NB4 (cell line): Measurements from ENCODE around the gene NOX3.
"Not testable (repeated sequence)": the region's sequence is repeated elsewhere in the genome, so short reads cannot be mapped to it uniquely, and the experiment has no call there.

Source experiments
- DNase-seq: peaks from one replicate; pipeline ENCODE4 v3.0.0; 2010; ENCODE audit warnings: low read depth
- H3K4me3 ChIP-seq: one replicate; pipeline ENCODE4 v1.5.1; 2011; ENCODE audit warnings: mild to moderate bottlenecking, low read depth, low read length, moderate library complexity
- CTCF ChIP-seq: IDR thresholded peaks from one replicate; pipeline ENCODE4 v1.5.1; 2012; ENCODE audit warnings: low read depth, low read length
- MAX ChIP-seq: IDR thresholded peaks from 2 replicates; pipeline ENCODE4 v1.6.1; 2011; ENCODE audit warnings: low read depth, low read length
- MYC ChIP-seq: IDR thresholded peaks from 2 replicates; pipeline ENCODE4 v1.6.1; 2011; ENCODE audit warnings: low read depth, low read length
- POLR2A ChIP-seq: IDR thresholded peaks from 2 replicates; pipeline ENCODE4 v1.6.1; 2011; ENCODE audit warnings: mild to moderate bottlenecking; ENCODE audit not compliant: insufficient read length; ENCODE audit errors: extremely low read depth

The NOX3 gene

GRCh38 chr6:155374681-155375080, 81.0 kb downstream of the NOX3 start:
- DNase-seq = no peak
- H3K4me3 ChIP-seq = no peak overlapping the region
- no peak for TF ChIP-seq POLR2A
- TF ChIP-seq MYC = no peak
- no peak for TF ChIP-seq MAX
- no peak for TF ChIP-seq CTCF

DNA sequence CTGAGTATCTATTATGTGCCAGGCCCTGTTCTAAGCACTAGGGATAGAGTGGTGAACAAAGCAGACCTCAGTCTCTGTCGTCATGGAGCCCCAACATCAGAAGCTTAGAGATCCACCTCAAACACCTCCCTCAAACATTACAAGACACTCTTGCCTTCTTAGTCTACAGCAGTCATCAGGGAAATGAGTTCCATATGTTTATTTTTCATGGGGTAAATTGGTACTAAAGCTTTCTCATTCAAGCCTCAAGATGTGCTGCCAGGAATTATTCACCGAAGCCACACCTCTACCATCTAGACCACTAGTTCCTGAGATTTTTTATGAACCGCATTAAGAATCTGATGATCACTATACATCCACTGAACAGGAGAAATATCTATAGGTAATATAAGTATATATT, 82.4 kb downstream of the NOX3 start:
- no peak overlapping the region for H3K4me3 ChIP-seq
- DNase-seq = no peak
- TF ChIP-seq POLR2A = no peak
- TF ChIP-seq CTCF = no peak
- no peak for TF ChIP-seq MYC
- TF ChIP-seq MAX = no peak

DNA sequence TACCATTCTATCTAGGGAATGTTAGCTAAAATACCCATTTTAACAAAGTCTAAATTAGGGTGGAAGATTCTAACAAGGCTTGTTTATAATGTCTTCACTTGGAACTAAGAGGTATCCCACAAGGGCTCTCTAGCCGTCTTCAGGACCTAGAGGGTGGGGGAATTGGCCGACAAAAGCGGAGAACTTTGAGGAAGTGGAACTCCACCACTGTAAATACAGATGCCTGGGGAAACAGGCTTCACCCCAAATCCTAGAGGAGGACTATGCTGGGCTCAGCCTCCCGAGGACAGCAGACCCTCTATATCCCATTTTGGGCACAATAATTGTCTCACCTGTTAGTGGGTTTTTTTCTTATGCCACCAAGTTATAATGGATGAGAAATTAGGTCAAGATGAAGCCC, 83.4 kb downstream of the NOX3 start:
- no peak overlapping the region for H3K4me3 ChIP-seq
- TF ChIP-seq POLR2A (no peak), MYC (no peak), CTCF (no peak), MAX (no peak)

DNA sequence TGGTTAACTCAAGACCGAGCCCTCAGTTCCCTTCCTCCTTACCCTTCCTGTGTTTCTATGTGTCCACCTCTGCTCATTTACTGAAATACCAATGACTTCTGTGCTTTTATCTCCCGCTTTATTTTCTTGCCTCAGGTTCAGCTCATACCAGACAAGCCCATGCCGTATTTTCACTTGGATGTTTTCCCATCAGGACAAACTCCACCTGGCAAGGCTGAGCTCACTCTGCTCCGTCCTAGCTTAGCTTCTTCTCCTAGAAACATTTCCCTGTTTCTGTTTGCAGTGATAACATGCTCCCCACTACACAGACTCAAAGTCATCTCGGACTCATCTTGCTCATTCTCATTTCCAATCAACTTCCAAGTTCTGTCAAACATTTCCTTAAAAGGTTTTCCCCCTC, 84.4 kb downstream of the NOX3 start:
- H3K4me3 ChIP-seq = no peak overlapping the region
- TF ChIP-seq MAX (no peak), MYC (no peak), CTCF (no peak), POLR2A (no peak)
- no peak for DNase-seq

More for the DNA sequence above, 83.4 kb downstream of the NOX3 start:
- DNase-seq = no peak

- no peak for TF ChIP-seq POLR2A
- TF ChIP-seq MAX = no peak
- TF ChIP-seq MYC = no peak
- TF ChIP-seq CTCF = no peak
- DNase-seq = no peak
- H3K4me3 ChIP-seq = no peak overlapping the region
Measured at GRCh38 chr6:155366325-155366724, 89.3 kb downstream of the NOX3 start.

- no peak for TF ChIP-seq POLR2A
- no peak for TF ChIP-seq MAX
- TF ChIP-seq CTCF = no peak
- no peak for TF ChIP-seq MYC
- no peak overlapping the region for H3K4me3 ChIP-seq
- no peak for DNase-seq
Measured at GRCh38 chr6:155364844-155365437, 90.7 kb downstream of the NOX3 start.

- DNase-seq = peak; percentile 70
- H3K4me3 ChIP-seq = not testable (repeated sequence)
Measured at GRCh38 chr6:155364021-155364420, 91.6 kb downstream of the NOX3 start.

DNA sequence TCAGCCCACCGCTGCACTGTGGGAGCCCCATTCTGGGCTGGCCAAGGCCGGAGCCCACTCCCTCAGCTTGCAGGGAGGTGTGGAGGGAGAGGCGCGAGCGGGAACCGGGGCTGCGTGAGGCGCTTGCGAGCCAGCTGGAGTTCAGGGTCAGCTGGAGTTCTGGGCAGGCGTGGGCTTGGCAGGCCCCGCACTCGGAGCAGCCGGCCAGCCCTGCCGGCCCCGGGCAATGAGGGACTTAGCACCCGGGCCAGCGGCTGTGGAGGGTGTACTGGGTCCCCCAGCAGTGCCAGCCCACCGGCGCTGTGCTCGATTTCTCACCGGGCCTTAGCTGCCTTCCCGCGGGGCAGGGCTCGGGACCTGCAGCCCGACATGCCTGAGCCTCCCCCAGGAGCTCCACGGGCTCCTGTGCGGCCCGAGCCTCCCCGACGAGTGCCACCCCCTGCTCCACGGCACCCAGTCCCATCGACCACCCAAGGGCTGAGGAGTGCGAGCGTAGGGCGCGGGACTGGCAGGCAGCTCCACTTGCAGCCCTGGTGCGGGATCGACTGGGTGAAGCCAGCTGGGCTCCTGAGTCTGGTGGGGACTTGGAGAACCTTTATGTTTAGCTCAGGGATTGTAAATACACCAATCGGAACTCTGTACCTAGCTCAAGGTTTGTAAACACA, 92.5 kb downstream of the NOX3 start:
- not testable (repeated sequence) for DNase-seq, H3K4me3 ChIP-seq
